Measurements from ENCODE around the gene TMEM203.

DNA sequence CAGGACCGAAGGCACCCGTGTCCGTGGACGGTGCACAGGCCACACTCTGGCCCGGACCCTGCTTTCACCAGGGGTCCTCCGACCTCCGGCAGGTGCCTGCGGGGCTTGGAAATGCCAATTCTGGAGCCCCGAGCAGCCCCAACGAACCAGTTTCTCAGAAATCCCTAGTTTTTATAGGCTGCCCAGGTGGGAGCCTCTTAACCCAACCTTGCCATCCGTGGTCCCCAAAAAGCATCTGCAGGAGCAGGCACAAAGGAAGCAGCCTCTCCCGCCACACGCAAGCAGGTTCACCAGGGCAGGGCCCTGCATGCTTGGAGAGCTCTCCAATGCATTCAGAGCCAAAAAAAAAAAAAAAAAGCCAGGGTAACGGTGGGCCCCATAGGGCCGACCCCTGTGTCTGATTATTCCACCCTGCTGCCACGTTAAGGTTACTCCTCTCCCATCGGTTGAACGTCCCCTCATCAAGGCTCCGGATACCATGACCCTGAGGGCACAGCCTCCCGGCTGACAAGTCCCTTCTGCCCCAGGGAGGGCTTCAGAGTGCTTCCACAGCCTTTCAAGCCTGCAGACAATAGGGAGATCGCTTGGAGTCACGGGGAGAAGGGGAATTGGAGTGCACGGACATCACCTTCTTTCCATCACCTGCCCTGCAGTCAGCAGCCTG is 4.1 kb downstream of the TMEM203 start:
- no peak for TF ChIP-seq POLR2A (IDR thresholded peaks at IDR 0.05)
- no peak for TF ChIP-seq CTCF (IDR thresholded peaks at IDR 0.05 in 4 of 5, conservative IDR thresholded peaks at IDR 0.05 in 1 of 5)

Measured in gastrocnemius medialis (tissue), 4 donors.